GM12801 (cell line): ENCODE data around the gene ATMIN.

Experiments used
- TF ChIP-seq, protein P1 (sequence below): IDR thresholded peaks from one replicate; pipeline ENCODE4 v1.5.1; 2011; ENCODE audit warnings: control low read depth; ENCODE audit not compliant: insufficient read length; ENCODE audit errors: extremely low read depth

ATMIN gene

DNA sequence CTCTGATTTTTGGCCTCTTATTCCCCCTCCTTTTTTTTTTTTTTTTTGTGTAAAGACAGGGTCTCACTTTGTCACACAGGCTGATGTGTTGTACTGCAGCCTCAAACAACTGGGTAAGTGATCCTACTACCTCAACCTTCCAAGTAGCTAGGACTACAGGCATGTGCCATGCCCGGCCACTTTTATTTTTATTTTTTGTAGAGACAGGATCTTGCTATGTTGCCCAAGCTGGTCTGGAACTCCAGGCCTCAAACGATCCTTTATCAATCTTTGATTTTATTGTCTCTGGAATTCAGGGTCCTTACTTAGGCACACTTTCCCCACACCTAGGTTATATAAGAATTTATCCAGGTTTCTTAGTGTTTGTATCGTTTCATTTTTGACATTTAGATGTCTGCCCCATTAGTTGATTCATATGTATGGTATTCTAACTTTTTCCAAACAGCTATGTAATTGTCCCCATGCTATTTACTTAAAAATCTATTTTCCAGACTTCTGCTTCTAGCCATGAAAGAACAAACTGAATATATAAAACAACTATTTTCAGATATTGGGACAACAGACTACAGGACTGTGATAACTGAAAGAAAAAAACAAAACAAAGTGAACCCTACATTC lies 42.9 kb upstream of the ATMIN start:
- TF ChIP-seq, protein P1, sequence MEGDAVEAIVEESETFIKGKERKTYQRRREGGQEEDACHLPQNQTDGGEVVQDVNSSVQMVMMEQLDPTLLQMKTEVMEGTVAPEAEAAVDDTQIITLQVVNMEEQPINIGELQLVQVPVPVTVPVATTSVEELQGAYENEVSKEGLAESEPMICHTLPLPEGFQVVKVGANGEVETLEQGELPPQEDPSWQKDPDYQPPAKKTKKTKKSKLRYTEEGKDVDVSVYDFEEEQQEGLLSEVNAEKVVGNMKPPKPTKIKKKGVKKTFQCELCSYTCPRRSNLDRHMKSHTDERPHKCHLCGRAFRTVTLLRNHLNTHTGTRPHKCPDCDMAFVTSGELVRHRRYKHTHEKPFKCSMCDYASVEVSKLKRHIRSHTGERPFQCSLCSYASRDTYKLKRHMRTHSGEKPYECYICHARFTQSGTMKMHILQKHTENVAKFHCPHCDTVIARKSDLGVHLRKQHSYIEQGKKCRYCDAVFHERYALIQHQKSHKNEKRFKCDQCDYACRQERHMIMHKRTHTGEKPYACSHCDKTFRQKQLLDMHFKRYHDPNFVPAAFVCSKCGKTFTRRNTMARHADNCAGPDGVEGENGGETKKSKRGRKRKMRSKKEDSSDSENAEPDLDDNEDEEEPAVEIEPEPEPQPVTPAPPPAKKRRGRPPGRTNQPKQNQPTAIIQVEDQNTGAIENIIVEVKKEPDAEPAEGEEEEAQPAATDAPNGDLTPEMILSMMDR, result no peak

DNA sequence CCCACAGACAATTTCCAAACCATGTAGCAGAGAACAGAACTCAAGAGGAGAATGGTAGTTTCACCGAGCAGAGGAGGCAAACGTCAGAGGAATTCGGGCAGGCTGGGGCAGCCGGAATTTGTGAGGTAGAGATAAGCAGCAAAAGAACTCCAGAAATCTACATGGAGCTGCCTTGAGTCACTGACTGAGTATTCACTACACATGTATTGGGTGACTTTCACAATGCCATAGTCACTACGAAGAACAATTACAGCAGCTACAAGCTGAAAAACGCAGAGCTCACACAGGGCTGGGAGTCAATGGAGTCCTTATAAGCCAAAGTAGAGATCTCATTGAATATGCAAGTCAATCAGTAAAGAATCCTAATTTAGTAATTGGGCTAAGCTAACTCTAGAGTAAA lies 42.3 kb upstream of the ATMIN start:
- TF ChIP-seq, protein P1, result no peak

DNA sequence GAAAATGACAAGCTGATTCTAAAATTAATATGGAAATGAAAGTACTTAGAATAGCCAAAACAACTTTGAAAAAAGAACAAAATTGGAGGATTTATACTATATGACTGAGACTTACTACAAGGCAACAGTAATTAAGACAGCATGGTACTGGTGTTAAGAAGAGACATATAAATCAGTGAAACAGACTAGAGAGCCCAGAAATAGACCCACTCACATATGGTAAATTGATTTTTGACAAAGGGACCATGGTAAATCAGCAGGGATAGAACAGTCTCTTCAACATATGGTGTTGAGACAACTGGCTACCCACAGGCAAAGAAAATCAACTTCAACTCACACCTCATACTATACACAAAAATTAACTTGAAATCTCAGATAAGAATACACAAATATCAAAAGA lies 41.8 kb upstream of the ATMIN start:
- TF ChIP-seq, protein P1, result no peak

DNA sequence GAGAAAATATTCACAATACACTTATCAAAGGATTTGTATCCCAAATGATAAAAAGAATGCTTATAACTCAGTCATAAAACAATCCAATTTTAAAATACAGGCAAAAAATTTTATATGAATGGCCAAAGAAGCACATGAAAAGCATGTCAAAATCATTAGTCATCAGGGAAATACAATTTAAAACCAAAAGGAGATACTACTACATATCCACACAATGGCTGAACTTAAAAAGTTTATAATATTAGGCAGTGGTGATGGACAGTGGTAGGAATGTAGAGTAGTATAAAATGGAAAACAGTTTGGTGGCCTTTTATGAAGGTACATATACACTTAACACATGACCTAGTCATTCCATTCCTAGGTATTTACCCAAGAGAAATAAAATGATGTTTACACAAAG lies 41.2 kb upstream of the ATMIN start:
- TF ChIP-seq, protein P1, result no peak

DNA sequence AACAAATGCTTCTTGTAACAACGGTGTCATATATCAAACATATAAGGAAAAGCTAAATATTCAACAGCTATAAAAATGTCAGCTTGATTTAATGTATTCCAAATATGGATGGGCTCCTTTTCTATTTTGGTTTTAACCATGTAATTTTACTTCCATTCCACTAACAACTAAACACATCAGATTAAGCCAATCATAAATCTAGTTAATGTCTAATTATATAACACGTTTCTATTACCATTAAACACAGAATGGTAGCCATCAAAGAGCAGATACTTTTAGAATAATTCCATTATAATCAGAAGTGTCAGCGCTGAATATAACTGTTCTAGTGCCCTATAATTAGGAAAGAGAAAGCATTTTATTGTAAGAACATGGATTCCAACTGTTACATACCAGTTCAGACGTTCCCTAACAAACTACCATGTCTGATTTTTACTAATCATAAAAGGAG lies 38.9 kb upstream of the ATMIN start:
- TF ChIP-seq, protein P1, result no peak

DNA sequence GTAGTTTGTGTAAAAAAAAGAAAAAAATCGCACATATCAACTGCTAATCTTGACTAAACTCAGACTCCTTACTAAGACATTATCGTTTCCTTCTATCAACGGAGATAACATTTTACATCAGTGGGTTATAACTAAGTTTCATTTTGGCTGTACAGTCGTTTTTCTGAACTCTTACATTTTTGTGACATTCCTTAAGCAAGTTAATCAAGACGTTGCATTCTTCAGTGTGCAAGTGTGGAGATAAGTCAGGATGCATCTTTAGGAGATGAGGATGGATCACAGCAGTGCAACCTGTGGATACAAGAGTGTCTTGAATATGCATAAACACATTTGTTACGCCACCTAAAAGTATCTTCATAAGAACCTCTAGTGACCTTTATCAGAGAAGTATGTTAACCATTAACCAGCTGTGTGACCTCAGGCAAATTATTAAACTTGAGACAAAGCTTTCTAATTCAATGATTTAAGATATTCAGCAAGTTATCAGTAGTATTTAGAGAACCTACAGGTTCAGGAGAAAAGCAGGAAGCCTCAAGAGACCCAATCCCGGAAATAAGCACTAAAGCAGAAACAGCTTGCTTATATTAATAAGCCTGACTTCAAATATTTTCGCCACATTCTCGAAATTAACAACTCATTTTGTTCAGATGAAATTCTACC lies 38.4 kb upstream of the ATMIN start:
- TF ChIP-seq, protein P1, result no peak

DNA sequence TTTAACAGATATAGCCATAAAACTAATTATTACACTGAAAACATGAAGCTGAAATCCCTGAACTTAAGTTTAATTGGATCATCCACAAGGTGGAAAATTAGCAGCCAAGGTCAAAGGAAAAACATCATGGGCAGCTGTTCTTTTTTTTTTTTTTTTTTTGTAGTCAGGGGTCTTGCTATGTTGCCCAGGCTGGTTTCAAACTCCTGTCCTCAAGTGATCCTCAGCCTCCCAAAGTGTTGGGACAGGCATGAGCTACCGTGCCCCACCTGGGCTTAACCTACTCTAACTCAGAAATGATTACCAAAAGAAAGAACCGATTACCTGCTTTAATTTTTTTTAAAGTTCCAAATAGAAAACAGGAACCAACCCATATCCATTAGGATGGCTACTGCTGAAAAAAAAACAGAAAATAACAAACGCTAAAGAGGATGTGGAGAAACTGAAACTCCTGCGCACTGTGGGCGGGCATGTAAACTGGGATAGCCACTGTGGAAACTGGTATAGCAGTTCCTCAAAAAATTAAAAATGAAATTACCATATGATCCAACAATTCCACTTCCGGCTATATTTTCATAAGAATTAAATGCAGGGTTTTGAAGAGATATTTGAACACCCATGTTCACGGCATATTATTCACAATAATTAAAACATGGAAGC lies 37.5 kb upstream of the ATMIN start:
- TF ChIP-seq, protein P1, result no peak
